Renal pelvis (tissue), 12 donors: Measurements from ENCODE around the gene XPO6. TPM values are rescaled to one million over a fixed set of nuclear protein-coding genes. Genes with fewer than 3 reads are reported as not detected.
"Not testable (repeated sequence)": the region's sequence is repeated elsewhere in the genome, so short reads cannot be mapped to it uniquely, and the experiment has no call there.

ENCODE experiments used
- DNase-seq: peaks from one replicate; pipeline ENCODE4 v3.0.0-alpha.2; 2013
- long read RNA-seq, 16 experiments: transcript quantifications; one replicate each; lab custom pipeline, GENCODE V29; 2026
- polyA plus RNA-seq, 3 donors: library from polyadenylated mRNA; unstranded; fragments of 120-200 nt; gene quantifications; one replicate each; pipeline ENCODE4 v1.2.1, GENCODE V29; 2013; ENCODE audit not compliant: insufficient read length in 3 of 3

Gene XPO6, protein sequence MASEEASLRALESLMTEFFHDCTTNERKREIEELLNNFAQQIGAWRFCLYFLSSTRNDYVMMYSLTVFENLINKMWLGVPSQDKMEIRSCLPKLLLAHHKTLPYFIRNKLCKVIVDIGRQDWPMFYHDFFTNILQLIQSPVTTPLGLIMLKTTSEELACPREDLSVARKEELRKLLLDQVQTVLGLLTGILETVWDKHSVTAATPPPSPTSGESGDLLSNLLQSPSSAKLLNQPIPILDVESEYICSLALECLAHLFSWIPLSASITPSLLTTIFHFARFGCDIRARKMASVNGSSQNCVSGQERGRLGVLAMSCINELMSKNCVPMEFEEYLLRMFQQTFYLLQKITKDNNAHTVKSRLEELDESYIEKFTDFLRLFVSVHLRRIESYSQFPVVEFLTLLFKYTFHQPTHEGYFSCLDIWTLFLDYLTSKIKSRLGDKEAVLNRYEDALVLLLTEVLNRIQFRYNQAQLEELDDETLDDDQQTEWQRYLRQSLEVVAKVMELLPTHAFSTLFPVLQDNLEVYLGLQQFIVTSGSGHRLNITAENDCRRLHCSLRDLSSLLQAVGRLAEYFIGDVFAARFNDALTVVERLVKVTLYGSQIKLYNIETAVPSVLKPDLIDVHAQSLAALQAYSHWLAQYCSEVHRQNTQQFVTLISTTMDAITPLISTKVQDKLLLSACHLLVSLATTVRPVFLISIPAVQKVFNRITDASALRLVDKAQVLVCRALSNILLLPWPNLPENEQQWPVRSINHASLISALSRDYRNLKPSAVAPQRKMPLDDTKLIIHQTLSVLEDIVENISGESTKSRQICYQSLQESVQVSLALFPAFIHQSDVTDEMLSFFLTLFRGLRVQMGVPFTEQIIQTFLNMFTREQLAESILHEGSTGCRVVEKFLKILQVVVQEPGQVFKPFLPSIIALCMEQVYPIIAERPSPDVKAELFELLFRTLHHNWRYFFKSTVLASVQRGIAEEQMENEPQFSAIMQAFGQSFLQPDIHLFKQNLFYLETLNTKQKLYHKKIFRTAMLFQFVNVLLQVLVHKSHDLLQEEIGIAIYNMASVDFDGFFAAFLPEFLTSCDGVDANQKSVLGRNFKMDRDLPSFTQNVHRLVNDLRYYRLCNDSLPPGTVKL
- 100 to 1,000 TPM in 1 of 3 donors, 10 to 100 TPM in 2; 79.8 to 103 (median 98.9) TPM for polyA plus RNA-seq
- long read RNA-seq, donor 1, full-length matches to known transcripts = 1 of 20 reads
- long read RNA-seq, donor 1, partial matches to known transcripts = 19 of 20 reads
- long read RNA-seq, donor 1, other reads (novel, unspliced or antisense) = 0 of 20 reads
- long read RNA-seq, donor 2, full-length matches to known transcripts = 2 of 22 reads
- long read RNA-seq, donor 2, partial matches to known transcripts = 20 of 22 reads
- long read RNA-seq, donor 2, other reads (novel, unspliced or antisense) = 0 of 22 reads
- long read RNA-seq, donor 3, full-length matches to known transcripts = 2 of 21 reads
- long read RNA-seq, donor 3, partial matches to known transcripts = 19 of 21 reads
- long read RNA-seq, donor 3, other reads (novel, unspliced or antisense) = 0 of 21 reads
- long read RNA-seq, donor 4, partial matches to known transcripts = 17 of 17 reads
- long read RNA-seq, donor 4, other reads (novel, unspliced or antisense) = 0 of 17 reads
- long read RNA-seq, donor 5, full-length matches to known transcripts = 1 of 1 reads
- long read RNA-seq, donor 5, partial matches to known transcripts = 0 of 1 reads
- long read RNA-seq, donor 5, other reads (novel, unspliced or antisense) = 0 of 1 reads
- long read RNA-seq, donor 6, full-length matches to known transcripts = 2 of 16 reads
- long read RNA-seq, donor 6, partial matches to known transcripts = 14 of 16 reads
- long read RNA-seq, donor 6, other reads (novel, unspliced or antisense) = 0 of 16 reads
- long read RNA-seq, donor 7, full-length matches to known transcripts = 3 of 23 reads
- long read RNA-seq, donor 7, partial matches to known transcripts = 20 of 23 reads
- long read RNA-seq, donor 7, other reads (novel, unspliced or antisense) = 0 of 23 reads
- long read RNA-seq, donor 8, full-length matches to known transcripts = 2 of 10 reads
- long read RNA-seq, donor 8, partial matches to known transcripts = 8 of 10 reads
- long read RNA-seq, donor 8, other reads (novel, unspliced or antisense) = 0 of 10 reads
- long read RNA-seq, donor 9, full-length matches to known transcripts = 4 of 25 reads
- long read RNA-seq, donor 9, partial matches to known transcripts = 21 of 25 reads
- long read RNA-seq, donor 9, other reads (novel, unspliced or antisense) = 0 of 25 reads
- long read RNA-seq, donor 10, full-length matches to known transcripts = 2 of 23 reads
- long read RNA-seq, donor 10, partial matches to known transcripts = 21 of 23 reads
- long read RNA-seq, donor 10, other reads (novel, unspliced or antisense) = 0 of 23 reads
- long read RNA-seq, donor 11, full-length matches to known transcripts = 1 of 17 reads
- long read RNA-seq, donor 11, partial matches to known transcripts = 16 of 17 reads
- long read RNA-seq, donor 11, other reads (novel, unspliced or antisense) = 0 of 17 reads
- long read RNA-seq, donor 12, full-length matches to known transcripts = 2 of 26 reads
- long read RNA-seq, donor 12, partial matches to known transcripts = 24 of 26 reads
- long read RNA-seq, donor 12, other reads (novel, unspliced or antisense) = 0 of 26 reads
- long read RNA-seq, donor 13, full-length matches to known transcripts = 4 of 16 reads
- long read RNA-seq, donor 13, partial matches to known transcripts = 12 of 16 reads
- long read RNA-seq, donor 13, other reads (novel, unspliced or antisense) = 0 of 16 reads
- long read RNA-seq, donor 14 = 0 reads
- long read RNA-seq, donor 15 = 0 reads
- long read RNA-seq, donor 16, full-length matches to known transcripts = 2 of 14 reads
- long read RNA-seq, donor 16, partial matches to known transcripts = 12 of 14 reads
- long read RNA-seq, donor 16, other reads (novel, unspliced or antisense) = 0 of 14 reads

DNA sequence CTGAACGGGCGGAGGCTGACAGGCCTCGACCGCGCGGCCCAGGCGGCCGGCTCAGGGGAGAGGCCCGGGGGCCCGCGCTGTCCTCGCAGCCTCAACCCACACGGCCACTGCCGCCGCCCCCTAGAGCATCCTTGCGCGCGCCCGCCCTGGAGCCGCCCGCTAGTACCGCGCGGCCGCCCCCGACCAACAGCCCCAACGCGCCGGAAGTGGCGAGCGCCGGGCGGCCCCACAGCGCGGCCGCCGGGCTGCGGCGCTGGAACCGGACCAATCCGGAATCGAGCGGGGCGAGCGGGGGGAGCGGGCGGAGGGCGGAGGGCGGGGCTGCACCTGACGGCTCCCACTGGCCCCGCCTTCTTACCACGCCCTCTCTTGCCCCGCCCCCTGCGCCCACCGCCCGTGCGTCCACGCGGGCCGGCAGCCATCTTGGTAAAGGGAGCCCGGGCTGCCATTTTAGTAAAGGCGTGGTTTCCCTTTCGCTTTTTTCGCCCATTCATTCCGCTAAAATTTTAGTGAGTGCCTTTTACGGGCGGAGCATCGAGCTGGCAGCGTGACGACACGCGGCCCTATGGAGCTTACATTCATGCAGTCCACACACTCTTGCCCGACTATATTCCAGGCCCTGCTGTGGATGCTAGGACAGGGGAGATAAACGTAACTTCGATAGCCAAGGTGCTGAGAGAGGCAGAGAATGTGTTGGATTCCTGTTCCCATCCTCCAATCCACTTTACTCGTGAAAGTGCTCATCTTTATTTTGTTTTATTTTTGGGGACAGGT lies at the start of gene XPO6:
XPO6 (minus strand) TSS at position 208 of the 774 bp plus-strand sequence. CDS start 597 bp downstream, outside the sequence.
- peak; percentile 95 for DNase-seq

DNA sequence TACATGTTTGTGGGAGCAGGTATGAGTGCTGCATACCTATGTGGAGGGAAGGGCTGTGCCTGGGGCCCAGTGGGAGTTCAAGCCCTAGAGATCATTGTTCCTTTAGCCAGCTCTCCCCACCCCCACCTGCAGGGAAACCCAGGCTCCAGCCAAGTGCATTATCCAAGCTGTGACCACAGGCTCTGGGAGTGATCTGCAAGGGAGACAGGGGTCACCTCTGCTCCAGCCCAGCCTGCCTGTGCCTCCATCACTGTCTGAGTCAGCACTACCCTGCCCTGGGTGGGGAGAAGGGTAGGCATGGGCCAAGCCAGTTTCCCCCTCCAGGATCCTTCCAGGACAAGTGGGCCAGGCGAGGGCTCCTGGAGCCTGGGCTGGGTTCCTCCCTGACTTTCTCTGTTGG lies 48.4 kb upstream of the XPO6 start:
- no peak for DNase-seq

DNA sequence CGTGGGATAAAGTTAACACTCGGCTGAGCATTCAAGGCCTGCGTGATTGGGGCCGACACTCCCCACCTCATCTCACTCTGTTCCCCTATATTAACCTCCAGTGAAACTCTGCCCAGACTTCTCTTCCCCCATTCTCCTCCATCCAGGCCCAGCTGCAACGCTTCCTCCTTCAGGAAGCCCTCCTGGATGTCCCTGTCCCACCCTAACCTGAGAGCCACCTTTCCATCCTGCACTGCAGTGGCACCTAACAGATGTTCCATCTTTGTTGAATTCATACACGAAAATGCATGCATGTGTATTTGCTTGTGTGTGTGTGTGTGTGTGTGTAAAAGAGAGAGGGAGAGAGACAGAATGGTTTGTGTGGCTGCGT lies 48.0 kb upstream of the XPO6 start:
- DNase-seq = no peak

DNA sequence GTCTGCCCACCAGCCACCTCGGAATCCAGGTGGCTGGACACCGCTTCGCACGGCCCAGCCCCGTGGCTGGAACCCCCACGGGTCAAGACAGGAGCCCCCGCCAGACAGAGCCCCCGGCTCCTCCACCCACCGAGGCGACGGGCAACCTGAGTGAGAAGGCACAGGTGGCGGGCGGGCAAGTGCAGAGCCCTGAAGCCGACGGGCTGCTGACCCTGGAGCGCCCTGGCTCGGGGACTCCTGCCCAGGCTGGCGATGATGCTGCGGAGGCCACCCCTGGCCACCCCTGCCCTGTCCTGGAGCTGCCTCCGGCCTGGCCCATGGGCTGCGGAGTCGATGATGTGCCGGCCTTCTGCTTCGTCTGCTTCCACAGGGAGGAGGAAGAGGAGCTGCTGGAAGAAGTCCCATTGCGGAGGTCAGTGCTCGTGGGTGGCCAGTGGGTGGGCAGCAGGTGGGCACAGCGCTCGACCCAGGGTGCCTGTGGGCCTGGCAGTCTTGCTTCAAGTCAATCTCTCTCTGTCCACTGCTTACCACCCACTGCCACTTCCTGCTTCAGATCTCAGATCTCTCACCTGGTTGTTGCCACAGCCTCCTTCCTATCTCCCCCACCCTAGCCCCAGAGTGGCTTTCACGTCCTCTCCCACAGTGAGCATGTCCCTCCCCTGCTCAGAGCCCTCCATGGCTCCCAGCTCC lies 47.5 kb upstream of the XPO6 start:
- DNase-seq = no peak

DNA sequence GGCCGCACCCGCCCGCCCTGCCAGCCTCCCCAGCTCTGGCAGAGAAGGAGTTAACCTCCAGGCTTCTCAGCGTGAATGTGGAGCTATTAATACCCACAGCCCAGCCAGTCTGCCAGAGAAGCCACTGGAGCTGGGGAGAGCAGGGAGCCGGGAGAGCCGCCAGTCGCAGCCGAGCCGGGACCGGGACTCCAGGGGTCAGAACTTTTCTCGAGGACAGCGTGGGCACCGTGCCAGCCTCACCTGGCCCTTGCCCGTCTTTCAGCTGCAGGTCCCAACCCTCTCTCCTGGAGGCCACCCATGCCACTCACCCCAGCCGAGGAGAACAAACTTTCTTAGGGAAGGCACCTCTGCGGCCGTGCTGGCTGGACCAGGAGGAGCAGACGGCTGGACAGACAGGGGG lies 46.8 kb upstream of the XPO6 start:
- peak; percentile 29 for DNase-seq

DNA sequence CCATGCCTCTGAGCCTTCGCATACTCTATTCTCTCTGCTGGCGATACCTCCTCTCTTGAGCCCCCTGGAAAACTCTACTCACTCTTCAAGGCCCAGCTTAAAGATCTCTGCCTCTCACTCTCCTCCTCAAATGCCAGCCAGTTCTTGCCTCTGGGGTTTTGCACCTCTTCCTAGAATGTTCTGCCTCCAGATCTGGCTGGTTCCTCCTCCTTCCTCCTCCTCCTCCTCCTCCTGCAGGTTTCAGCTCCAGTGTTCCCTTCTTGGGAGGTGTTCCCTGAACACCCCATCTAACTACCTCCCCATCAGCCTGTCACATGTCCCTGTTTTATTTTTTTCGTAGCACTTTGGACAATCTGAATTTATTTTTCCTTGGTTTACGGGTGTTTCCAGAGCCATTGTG lies 45.5 kb upstream of the XPO6 start:
- DNase-seq = no peak

DNA sequence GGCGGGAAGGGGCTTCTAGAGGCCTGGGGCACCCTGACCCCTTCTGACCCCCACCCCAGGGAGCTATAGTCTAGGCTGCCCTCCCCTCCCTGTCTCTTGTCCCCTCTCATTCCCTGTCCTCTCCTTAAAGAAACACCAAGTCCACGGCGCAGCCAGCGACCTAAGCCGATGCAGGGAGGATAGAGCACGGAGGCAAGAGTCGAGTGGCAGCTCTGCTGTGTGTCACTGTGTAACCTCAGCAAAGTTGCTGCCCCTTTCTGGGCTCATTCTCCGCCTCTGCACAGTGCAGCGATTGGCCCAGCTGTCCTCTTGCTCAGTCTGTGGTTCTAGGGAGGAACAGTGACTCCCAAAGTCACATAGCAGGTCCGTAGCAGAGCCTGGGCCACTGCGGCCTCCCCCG lies 44.1 kb upstream of the XPO6 start:
- DNase-seq = no peak

DNA sequence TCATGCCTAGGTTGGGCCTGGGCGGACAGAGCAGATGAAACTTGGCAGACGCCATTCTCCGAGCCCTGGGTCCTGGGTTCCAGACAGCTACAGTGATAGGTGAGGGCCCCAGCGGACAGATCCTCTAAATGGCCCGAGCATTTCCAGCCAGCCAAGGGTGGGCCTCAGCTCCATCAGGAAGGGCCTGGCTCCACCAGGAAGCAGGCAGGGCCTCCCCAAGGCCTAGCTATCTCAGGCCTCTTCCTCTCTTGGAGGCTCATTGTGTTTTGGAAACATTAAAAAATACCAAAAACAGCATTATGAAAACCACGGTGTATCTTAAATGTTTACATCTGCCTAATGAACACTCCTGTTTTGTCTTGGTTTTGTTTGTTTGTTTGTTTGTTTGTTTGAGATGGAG lies 42.4 kb upstream of the XPO6 start:
- no peak for DNase-seq

DNA sequence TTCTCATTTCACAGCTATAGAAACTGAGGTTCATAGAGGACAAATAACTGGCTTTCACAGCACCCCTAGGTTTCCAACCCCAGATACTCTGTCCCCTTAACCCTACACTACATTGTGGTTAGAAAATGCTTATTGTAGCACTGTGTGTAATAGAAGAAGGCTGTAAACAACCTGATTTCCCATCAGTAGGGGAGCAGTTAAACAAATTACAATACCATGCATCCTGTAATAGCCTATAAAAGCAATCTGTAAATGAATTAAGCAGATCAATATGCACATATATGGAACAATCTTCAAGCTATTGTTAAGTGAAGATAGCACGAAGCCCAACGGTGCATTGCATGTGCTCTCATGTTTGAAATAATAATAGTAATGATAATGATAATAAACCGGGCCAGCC lies 39.2 kb upstream of the XPO6 start:
- no peak for DNase-seq

DNA sequence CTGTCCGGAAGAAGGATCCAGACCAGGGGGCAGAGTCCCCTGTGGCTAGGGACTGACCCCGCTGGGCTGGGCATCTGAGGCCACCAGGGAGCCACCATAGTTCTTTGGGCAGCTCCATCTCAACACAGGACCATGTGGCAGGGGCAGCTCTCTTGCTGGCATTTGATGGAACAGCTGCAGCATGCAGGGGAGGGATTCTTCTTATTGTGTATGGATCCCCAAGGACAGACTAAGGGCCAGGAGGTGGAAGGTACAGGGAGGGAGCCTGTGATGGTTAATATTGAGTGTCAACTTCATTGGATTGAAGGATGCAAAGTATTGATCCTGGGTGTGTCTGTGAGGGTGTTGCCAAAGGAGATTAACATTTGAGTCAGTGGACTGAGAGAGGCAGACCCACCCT lies 37.7 kb upstream of the XPO6 start:
- DNase-seq = not testable (repeated sequence)

DNA sequence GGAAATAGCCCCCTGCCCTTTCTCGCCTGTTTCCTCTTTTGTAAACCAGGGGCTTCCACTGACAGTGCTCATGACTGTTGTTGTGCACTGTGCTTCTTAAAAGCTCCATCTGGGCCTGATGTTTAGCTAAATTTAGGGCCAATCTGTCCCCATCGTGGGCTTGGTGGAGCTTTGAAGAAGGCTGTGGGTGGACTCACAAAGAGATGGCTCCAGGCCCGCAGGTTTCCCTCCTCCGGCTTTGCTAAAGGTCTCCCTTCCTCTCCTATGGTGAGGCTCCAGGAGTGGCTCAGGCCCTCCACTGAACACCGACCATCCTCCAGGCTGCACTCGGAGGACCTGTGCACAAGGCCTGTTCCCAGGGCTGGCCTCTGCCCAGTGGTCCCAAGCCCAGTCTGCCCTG lies 30.2 kb upstream of the XPO6 start:
- DNase-seq = no peak

DNA sequence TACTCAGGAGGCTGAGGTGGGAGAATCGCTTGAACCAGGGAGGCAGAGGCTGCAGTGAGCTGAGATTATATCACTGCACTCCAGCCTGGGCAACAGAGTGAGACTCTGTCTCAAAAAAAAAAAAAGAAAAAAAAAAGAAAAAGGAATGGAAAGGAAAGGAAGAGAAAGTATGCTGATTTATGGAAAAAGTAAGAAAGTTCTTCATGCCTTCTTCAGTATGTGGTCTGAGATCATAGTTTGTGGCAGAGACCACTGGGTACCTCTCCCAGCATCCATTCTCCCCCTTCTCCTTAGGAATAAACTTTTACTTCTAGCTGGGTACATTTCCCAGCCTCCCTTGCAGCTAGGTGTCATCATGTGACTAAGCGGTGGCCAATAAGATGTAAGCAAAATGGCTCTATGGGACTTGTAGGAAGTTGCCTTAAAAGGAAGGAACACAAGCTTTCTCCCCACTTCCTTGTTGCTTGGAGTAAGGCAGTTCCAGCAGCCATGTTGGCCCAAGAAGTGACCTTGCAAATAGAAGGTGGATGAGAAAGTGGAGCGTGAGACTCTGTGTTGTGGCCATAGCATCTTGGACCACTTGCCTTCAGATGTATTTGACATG lies 26.1 kb upstream of the XPO6 start:
- no peak for DNase-seq

DNA sequence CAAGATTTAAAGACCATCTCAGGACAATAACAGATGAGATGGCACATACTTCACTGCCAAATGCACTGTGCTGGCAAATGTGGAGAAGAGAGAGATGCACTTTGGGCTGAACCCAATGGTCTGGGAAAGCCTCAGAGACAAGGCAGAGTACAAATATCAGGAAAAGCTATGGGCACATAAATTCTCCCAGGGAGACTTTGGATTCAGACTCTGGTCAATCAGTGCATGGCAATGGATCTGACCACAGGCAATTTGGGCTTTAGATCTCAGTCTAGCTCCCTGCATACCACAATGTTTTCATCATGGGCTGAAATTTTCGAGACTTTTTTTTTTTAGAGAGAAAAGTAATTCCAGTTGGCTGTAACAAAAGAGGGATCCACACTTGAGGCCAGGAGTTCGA lies 20.0 kb upstream of the XPO6 start:
- no peak for DNase-seq

DNA sequence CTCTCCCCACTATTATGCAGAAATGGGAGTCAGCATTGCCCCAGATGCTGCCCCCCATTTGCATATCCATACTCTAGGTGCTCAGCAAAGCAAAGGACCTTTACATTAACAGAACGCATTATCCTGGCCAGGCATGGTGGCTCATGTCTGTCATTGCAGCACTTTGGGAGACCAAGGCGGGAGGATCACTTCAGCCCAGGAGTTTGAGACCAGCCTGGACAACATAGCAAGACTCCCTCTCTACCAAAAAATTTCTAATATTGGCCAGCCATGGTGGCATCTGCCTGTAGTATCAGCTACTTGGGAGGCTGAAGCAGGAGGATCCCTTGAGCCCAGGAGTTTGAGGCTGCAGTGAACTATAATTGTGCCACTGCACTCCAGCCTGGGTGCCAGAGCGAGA lies 12.1 kb upstream of the XPO6 start:
- DNase-seq = not testable (repeated sequence)

DNA sequence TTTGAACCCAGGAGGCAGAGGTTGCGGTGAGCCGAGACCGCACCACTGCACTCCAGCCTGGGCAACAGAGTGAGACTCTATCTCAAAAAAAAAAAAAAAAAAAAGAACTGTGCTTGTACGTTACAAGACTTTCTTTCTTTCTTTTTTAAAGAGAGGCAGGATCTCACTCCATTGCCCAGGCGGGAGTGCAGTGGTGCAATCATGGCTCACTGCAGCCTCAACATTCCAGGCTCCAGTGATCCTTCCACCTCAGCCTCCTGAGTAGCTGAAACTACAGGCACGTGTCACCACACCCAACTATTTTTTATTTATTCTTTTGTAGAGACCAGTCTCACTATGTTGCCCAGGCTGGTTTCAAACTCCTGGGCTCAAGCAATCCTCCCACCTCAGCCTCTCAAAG lies 8.0 kb upstream of the XPO6 start:
- not testable (repeated sequence) for DNase-seq

DNA sequence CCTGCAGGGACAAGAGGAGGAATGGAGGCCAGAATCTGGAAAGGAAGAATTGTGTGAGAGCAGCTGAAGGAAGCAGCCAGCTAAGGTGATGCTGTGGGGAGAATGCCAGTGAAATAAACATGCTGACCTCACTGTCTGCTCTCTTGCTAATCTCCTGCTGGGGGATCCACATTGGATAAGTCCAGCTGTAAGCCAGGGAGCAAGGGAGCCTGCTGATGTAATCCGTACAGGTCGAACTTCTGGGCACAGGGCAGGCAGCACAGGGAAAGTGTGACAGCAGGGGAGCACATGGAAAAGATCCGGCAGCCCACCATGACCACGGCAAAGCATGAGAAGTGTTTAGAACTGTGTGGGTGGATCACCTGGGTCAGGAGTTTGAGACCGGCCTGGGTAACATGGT lies 7.5 kb upstream of the XPO6 start:
- DNase-seq = no peak
